Trophoblast cell (in vitro differentiated cells and primary cell): ENCODE data around the gene NCOA4.
"Not testable (repeated sequence)": the region's sequence is repeated elsewhere in the genome, so short reads cannot be mapped to it uniquely, and the experiment has no call there.

Source experiments
- DNase-seq, 2 donors: peaks; one replicate each; pipeline ENCODE4 v3.0.0-alpha.2; 2016
- H2AFZ ChIP-seq: 2 replicates; pipeline ENCODE4 v1.6.1; 2013; ENCODE audit warnings: low read length, moderate library complexity, mild to moderate bottlenecking; ENCODE audit not compliant: insufficient read depth, poor library complexity
- H2AK5ac ChIP-seq: 2 replicates; pipeline ENCODE4 v1.6.1; 2013; ENCODE audit warnings: mild to moderate bottlenecking, low read length
- H2BK120ac ChIP-seq: 2 replicates; pipeline ENCODE4 v1.6.1; 2013; ENCODE audit warnings: low read length, mild to moderate bottlenecking, moderate library complexity; ENCODE audit not compliant: insufficient read depth, poor library complexity
- H2BK12ac ChIP-seq: 2 replicates; pipeline ENCODE4 v1.6.1; 2013; ENCODE audit warnings: mild to moderate bottlenecking, low read length, moderate library complexity
- H2BK5ac ChIP-seq: 2 replicates; pipeline ENCODE4 v1.6.1; 2013; ENCODE audit warnings: low read length, low read depth, moderate library complexity, mild to moderate bottlenecking; ENCODE audit not compliant: poor library complexity
- H3K14ac ChIP-seq: 2 replicates; pipeline ENCODE4 v1.6.1; 2013; ENCODE audit warnings: mild to moderate bottlenecking, low read length
- H3K18ac ChIP-seq: 2 replicates; pipeline ENCODE4 v1.6.1; 2013; ENCODE audit warnings: mild to moderate bottlenecking, low read length
- H3K23ac ChIP-seq: 2 replicates; pipeline ENCODE4 v1.6.1; 2013; ENCODE audit warnings: low read length
- H3K27ac ChIP-seq: 2 replicates; pipeline ENCODE4 v1.5.1; 2013; ENCODE audit warnings: low read depth, mild to moderate bottlenecking, inconsistent platforms, low read length, moderate library complexity
- H3K27me3 ChIP-seq: 2 replicates; pipeline ENCODE4 v1.6.1; 2013; ENCODE audit warnings: inconsistent platforms, mild to moderate bottlenecking, low read length, moderate library complexity; ENCODE audit not compliant: insufficient read depth
- H3K36me3 ChIP-seq, 2 experiments: 1 replicate in 1 of 2; 2 replicates in 1 of 2; pipeline ENCODE4 v1.6.1; 2013; ENCODE audit warnings: low read length in 2 of 2, mild to moderate bottlenecking in 2 of 2, moderate library complexity in 1 of 2; ENCODE audit not compliant: insufficient read depth in 2 of 2, control insufficient read depth in 1 of 2
- H3K4ac ChIP-seq: 2 replicates; pipeline ENCODE4 v1.6.1; 2013; ENCODE audit warnings: low read depth, mild to moderate bottlenecking, low read length, moderate library complexity
- H3K4me1 ChIP-seq, 2 experiments: 1 replicate in 1 of 2; 2 replicates in 1 of 2; pipeline ENCODE4 v1.6.1; 2013; ENCODE audit warnings: low read length in 2 of 2, mild to moderate bottlenecking in 2 of 2, moderate library complexity in 1 of 2; ENCODE audit not compliant: insufficient read depth in 2 of 2, control insufficient read depth in 1 of 2
- H3K4me2 ChIP-seq: 2 replicates; pipeline ENCODE4 v1.6.1; 2013; ENCODE audit warnings: inconsistent platforms, mild to moderate bottlenecking, low read length, moderate library complexity
- H3K4me3 ChIP-seq: 2 replicates; pipeline ENCODE4 v1.5.1; 2013; ENCODE audit warnings: mild to moderate bottlenecking, low read depth, low read length, inconsistent platforms
- H3K79me1 ChIP-seq: one replicate; pipeline ENCODE4 v1.6.1; 2013; ENCODE audit warnings: low read length
- H3K79me2 ChIP-seq: 2 replicates; pipeline ENCODE4 v1.6.1; 2013; ENCODE audit warnings: low read length, mild to moderate bottlenecking; ENCODE audit not compliant: control insufficient read depth, insufficient read depth, poor library complexity
- H3K9ac ChIP-seq: 2 replicates; pipeline ENCODE4 v1.6.1; 2013; ENCODE audit warnings: mild to moderate bottlenecking, low read length
- H3K9me3 ChIP-seq: 2 replicates; pipeline ENCODE4 v1.6.1; 2013; ENCODE audit warnings: low read depth, mild to moderate bottlenecking, control low read depth, inconsistent platforms, low read length; ENCODE audit not compliant: insufficient read depth
- H4K12ac ChIP-seq: 2 replicates; pipeline ENCODE4 v1.6.1; 2013; ENCODE audit warnings: low read depth, mild to moderate bottlenecking, low read length, moderate library complexity
- H4K8ac ChIP-seq: 2 replicates; pipeline ENCODE4 v1.6.1; 2013; ENCODE audit warnings: low read depth, mild to moderate bottlenecking, low read length, moderate library complexity
- H4K91ac ChIP-seq: one replicate; pipeline ENCODE4 v1.6.1; 2013; ENCODE audit warnings: low read depth, mild to moderate bottlenecking, low read length, moderate library complexity
- WGBS: extraction: QIAGEN DNeasy Blood & Tissue Kit; methylation state at CpG from one replicate; pipeline ENCODE4 v1.1.7; 2013; ENCODE audit warnings: missing lambda C conversion rate; ENCODE audit not compliant: insufficient read length, insufficient coverage; ENCODE audit errors: extremely low coverage; 5-methylcytosine and 5-hydroxymethylcytosine counted together

NCOA4 gene

DNA sequence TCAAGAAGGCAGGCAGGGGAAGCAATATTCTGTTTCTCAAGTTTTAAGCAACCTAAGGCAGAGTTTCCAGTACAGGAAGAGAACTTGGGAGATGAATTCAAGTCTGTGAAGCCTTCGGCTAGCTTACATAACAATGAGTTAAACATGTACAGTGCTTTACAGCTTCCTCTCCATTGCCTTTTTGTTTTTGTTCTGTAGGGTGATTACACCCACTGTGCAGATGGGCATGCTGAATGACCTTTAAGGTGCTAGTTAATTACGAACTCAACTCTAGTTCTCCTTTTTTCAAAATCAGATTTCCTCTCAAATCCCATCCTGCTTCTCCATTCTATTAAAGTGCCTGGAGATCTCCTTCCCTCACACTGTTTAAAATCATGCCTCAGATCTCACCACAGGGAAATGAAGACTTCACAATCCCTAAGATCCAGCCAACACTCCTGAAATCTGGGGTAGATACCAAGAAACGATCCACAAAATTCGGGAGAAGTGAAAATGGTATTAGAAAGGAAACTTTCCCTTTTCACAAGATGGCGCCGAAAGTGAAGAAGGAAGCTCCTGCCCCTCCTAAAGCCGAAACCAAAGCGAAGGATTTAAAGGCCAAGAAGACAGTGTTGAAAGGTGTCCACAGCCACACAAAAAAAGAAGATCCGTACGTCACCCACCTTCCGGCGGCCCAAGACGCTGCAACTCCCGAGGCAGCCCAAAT, 32.5 kb upstream of the NCOA4 start:
- no peak for DNase-seq
- no peak overlapping the region for H2BK120ac ChIP-seq
- no peak overlapping the region for H3K4me3 ChIP-seq
- no peak overlapping the region for H3K4ac ChIP-seq
- H3K4me1 ChIP-seq, result no peaks in the 10 kb centered on the region
- no peaks in the 10 kb centered on the region for H3K36me3 ChIP-seq
- no peak overlapping the region for H3K27ac ChIP-seq
- H4K12ac ChIP-seq, result no peak overlapping the region
- H3K4me2 ChIP-seq, result no peak overlapping the region
- no peak overlapping the region for H3K23ac ChIP-seq
- no peak overlapping the region for H4K91ac ChIP-seq
- no peak overlapping the region for H3K9ac ChIP-seq
- H3K79me1 ChIP-seq, result no peaks in the 10 kb centered on the region
- no peak overlapping the region for H2AFZ ChIP-seq
- H3K27me3 ChIP-seq, result no peaks in the 10 kb centered on the region
- no peak overlapping the region for H2BK5ac ChIP-seq
- H3K18ac ChIP-seq, result no peak overlapping the region
- no peaks in the 10 kb centered on the region for H3K79me2 ChIP-seq
- H4K8ac ChIP-seq, result no peak overlapping the region
- H2BK12ac ChIP-seq, result no peak overlapping the region
- no CpG with 5 or more reads among the region's 14 CpGs for WGBS
- H3K14ac ChIP-seq, result no peak overlapping the region
- peaks cover 2% of the 10 kb centered on the region for H3K9me3 ChIP-seq
- H2AK5ac ChIP-seq, result no peak overlapping the region

DNA sequence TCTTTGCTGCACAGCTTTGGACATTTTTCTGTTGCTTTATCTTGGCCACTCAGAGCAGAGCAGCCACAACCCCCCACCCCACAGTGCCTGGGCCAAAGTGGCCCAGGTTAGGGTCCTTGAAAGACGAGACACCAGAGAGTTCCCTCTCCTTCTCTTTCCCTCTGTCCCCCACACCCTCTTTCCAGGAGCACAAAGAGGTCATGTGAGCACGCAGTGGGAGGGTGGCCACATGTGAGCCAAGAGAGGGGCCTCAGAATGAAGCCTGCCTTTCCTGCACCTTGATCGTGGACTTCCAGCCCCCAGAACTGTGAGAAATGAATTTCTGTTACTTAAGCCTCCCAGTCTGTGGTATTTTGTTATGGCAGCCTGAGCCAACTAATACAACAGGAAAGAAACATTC, 30.3 kb upstream of the NCOA4 start:
- no peak overlapping the region for H3K4me3 ChIP-seq
- H3K9me3 ChIP-seq, result peaks cover 2% of the 10 kb centered on the region
- H3K18ac ChIP-seq, result no peak overlapping the region
- H3K27me3 ChIP-seq, result no peaks in the 10 kb centered on the region
- H3K36me3 ChIP-seq, result no peaks in the 10 kb centered on the region
- no peak overlapping the region for H2BK12ac ChIP-seq
- no peaks in the 10 kb centered on the region for H3K79me1 ChIP-seq
- no peak overlapping the region for H3K9ac ChIP-seq
- H4K8ac ChIP-seq, result no peak overlapping the region
- no peak overlapping the region for H3K4me2 ChIP-seq
- H2AFZ ChIP-seq, result no peak overlapping the region
- no peaks in the 10 kb centered on the region for H3K4me1 ChIP-seq
- H2BK5ac ChIP-seq, result no peak overlapping the region
- H3K14ac ChIP-seq, result no peak overlapping the region
- H3K79me2 ChIP-seq, result no peaks in the 10 kb centered on the region
- H2BK120ac ChIP-seq, result no peak overlapping the region
- no peak for DNase-seq
- no peak overlapping the region for H3K27ac ChIP-seq
- no peak overlapping the region for H2AK5ac ChIP-seq
- no CpG with 5 or more reads among the region's 3 CpGs for WGBS
- no peak overlapping the region for H3K23ac ChIP-seq
- H4K91ac ChIP-seq, result no peak overlapping the region
- H4K12ac ChIP-seq, result no peak overlapping the region
- no peak overlapping the region for H3K4ac ChIP-seq

DNA sequence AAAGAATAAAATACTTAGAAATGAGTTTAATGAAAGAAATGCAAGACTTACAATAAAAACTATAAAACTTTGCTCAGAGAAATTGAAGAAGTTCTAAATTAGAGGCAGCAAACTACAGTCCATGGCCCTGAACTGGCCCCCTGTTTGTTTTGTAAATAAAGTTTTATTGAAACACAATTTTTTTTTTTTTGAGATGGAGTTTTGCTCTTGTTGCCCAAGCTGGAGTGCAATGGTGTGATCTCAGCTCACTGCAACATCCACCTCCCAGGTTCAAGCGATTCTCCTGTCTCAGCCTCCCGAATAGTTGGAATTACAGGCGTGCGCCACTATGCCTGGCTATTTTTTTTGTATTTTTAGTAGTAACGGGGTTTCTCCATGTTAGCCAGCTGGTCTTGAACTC, 27.5 kb upstream of the NCOA4 start:
- not testable (repeated sequence) for H3K4ac ChIP-seq, H2BK5ac ChIP-seq, H3K79me1 ChIP-seq, H2AFZ ChIP-seq, H3K79me2 ChIP-seq, H2BK120ac ChIP-seq, H3K4me3 ChIP-seq, H2AK5ac ChIP-seq, H3K23ac ChIP-seq, H3K9me3 ChIP-seq, H3K9ac ChIP-seq, H4K12ac ChIP-seq, H2BK12ac ChIP-seq, DNase-seq, H3K27ac ChIP-seq, H4K8ac ChIP-seq, H3K36me3 ChIP-seq, H3K18ac ChIP-seq, H3K14ac ChIP-seq, H3K27me3 ChIP-seq, H3K4me2 ChIP-seq, H4K91ac ChIP-seq
- WGBS, result no CpG with 5 or more reads among the region's 5 CpGs
- peaks cover 12 to 13% of the 10 kb centered on the region in 2 experiments for H3K4me1 ChIP-seq

DNA sequence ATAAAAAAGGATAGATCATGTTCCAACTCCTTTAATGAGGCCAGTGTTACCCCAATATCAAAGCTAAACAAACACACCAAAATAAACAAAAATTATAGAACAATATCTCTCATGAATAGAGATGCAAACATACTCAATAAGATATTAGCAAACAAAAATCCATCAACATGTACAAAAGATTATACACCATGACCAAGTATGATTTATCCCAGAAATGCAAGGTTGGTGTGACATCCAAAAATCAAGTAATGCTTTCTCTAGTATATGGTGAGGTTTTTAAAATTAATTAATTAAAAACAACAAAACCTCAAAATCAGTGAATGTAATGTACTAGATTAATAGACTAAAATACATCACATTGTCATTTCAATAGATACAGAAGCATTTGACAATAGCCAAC, 26.6 kb upstream of the NCOA4 start:
- H4K91ac ChIP-seq, result no peak overlapping the region
- no peak overlapping the region for H4K8ac ChIP-seq
- H3K4me2 ChIP-seq, result no peak overlapping the region
- H2BK120ac ChIP-seq, result no peak overlapping the region
- peaks cover 8% of the 10 kb centered on the region for H3K79me1 ChIP-seq
- no peak overlapping the region for H3K14ac ChIP-seq
- peaks cover 2% of the 10 kb centered on the region for H3K9me3 ChIP-seq
- peaks cover 1% of the 10 kb centered on the region for H3K79me2 ChIP-seq
- no peaks in the 10 kb centered on the region for H3K36me3 ChIP-seq
- H3K23ac ChIP-seq, result no peak overlapping the region
- no peak overlapping the region for H2BK5ac ChIP-seq
- H4K12ac ChIP-seq, result no peak overlapping the region
- no peaks in the 10 kb centered on the region for H3K27me3 ChIP-seq
- H2BK12ac ChIP-seq, result no peak overlapping the region
- no peak overlapping the region for H3K4ac ChIP-seq
- H3K18ac ChIP-seq, result no peak overlapping the region
- no peak overlapping the region for H2AK5ac ChIP-seq
- no peak overlapping the region for H2AFZ ChIP-seq
- H3K9ac ChIP-seq, result no peak overlapping the region
- H3K4me3 ChIP-seq, result no peak overlapping the region
- H3K27ac ChIP-seq, result no peak overlapping the region
- H3K4me1 ChIP-seq, result peaks cover 16 to 17% of the 10 kb centered on the region in 2 experiments
- no peak for DNase-seq
